Measurements from ENCODE around the gene STIL. TPM values are rescaled to one million over a fixed set of nuclear protein-coding genes. Genes with fewer than 3 reads are reported as not detected.
"Not testable (repeated sequence)": the region's sequence is repeated elsewhere in the genome, so short reads cannot be mapped to it uniquely, and the experiment has no call there.

Gene STIL
- total RNA-seq (2014; rRNA removed): 26.5 and 28.5 TPM in 2 replicates
- 4.1 TPM for polyA plus RNA-seq (2012)

GRCh38 chr1:47313915-47314664 is at the start of gene STIL:
Gene STIL, minus strand, starts transcription at chr1:47314147. Its CDS starts 3,828 bp downstream, at chr1:47310319.
- DNase-seq (ENCODE audit: low read depth): peak; percentile 99

- DNase-seq (ENCODE audit: low read depth): no peak
Measured at GRCh38 chr1:47362828-47363227, 48.9 kb upstream of the STIL start.

- DNase-seq (ENCODE audit: low read depth): no peak
Measured at GRCh38 chr1:47361380-47361779, 47.4 kb upstream of the STIL start.

- DNase-seq (ENCODE audit: low read depth): no peak
Measured at GRCh38 chr1:47351305-47351704, 37.4 kb upstream of the STIL start.

- DNase-seq (ENCODE audit: low read depth): no peak
Measured at GRCh38 chr1:47348246-47348645, 34.3 kb upstream of the STIL start.

GRCh38 chr1:47347735-47348134 is 33.8 kb upstream of the STIL start:
- no peak for DNase-seq (ENCODE audit: low read depth)

- DNase-seq (ENCODE audit: low read depth): not testable (repeated sequence)
Measured at GRCh38 chr1:47346979-47347378, 33.0 kb upstream of the STIL start.

- DNase-seq (ENCODE audit: low read depth): no peak
Measured at GRCh38 chr1:47340227-47340626, 26.3 kb upstream of the STIL start.

GRCh38 chr1:47338249-47339077 is 24.5 kb upstream of the STIL start:
- no peak for DNase-seq (ENCODE audit: low read depth)

- DNase-seq (ENCODE audit: low read depth): no peak
Measured at GRCh38 chr1:47337350-47337749, 23.4 kb upstream of the STIL start.

- DNase-seq (ENCODE audit: low read depth): no peak
Measured at GRCh38 chr1:47334765-47335435, 21.0 kb upstream of the STIL start.

GRCh38 chr1:47333922-47334764 is 20.2 kb upstream of the STIL start:
- DNase-seq (ENCODE audit: low read depth): peak; percentile 73

GRCh38 chr1:47333578-47333921 is 19.6 kb upstream of the STIL start, which contains the start of gene CMPK1:
Gene CMPK1, plus strand, starts transcription at chr1:47333790. Its CDS starts 156 bp downstream, at chr1:47333946.
- DNase-seq (ENCODE audit: low read depth): peak; percentile 86

GRCh38 chr1:47332779-47333577 is 19.0 kb upstream of the STIL start:
- no peak for DNase-seq (ENCODE audit: low read depth)

- no peak for DNase-seq (ENCODE audit: low read depth)
Measured at GRCh38 chr1:47331875-47332274, 17.9 kb upstream of the STIL start.

- DNase-seq (ENCODE audit: low read depth): no peak
Measured at GRCh38 chr1:47330212-47330611, 16.3 kb upstream of the STIL start.

GRCh38 chr1:47328992-47329391 is 15.0 kb upstream of the STIL start:
- DNase-seq (ENCODE audit: low read depth): no peak

- DNase-seq (ENCODE audit: low read depth): no peak
Measured at GRCh38 chr1:47326271-47326670, 12.3 kb upstream of the STIL start.

GRCh38 chr1:47325528-47325927 is 11.6 kb upstream of the STIL start:
- DNase-seq (ENCODE audit: low read depth): peak; percentile 46

GRCh38 chr1:47324682-47325081 is 10.7 kb upstream of the STIL start:
- no peak for DNase-seq (ENCODE audit: low read depth)
